ENCODE results near the gene GTPBP4.

GRCh38 chr10:1020958-1021357, 32.7 kb downstream of the GTPBP4 start:
- TF ChIP-seq CTCF (IDR thresholded peaks at IDR 0.05) = no peak
- TF ChIP-seq EZH2 (IDR thresholded peaks at IDR 0.05) = no peak

Measured in neural progenitor cell (in vitro differentiated cells).